Thymus (tissue), 11 donors: Measurements from ENCODE around the gene CKS1B. TPM values are rescaled to one million over a fixed set of nuclear protein-coding genes. Genes with fewer than 3 reads are reported as not detected.

ENCODE experiments used
- DNase-seq, 9 donors: peaks; one replicate each; pipeline ENCODE4 v3.0.0-alpha.2; 2013; ENCODE audit warnings: low spot score in 9 of 9, low read depth in 6 of 9, missing footprints in 1 of 9
- H3K27ac ChIP-seq, 2 donors: one replicate each; pipeline ENCODE4 v1.5.1; 2013; ENCODE audit warnings: control low read depth in 1 of 2, low read depth in 1 of 2, low read length in 1 of 2, mild to moderate bottlenecking in 1 of 2, moderate library complexity in 1 of 2
- H3K27me3 ChIP-seq, 2 donors: one replicate each; pipeline ENCODE4 v1.5.1; 2013; ENCODE audit warnings: low read length in 1 of 2; ENCODE audit not compliant: control insufficient read depth in 2 of 2, insufficient read depth in 1 of 2
- H3K36me3 ChIP-seq, 2 donors: one replicate each; pipeline ENCODE4 v1.5.1; 2013; ENCODE audit warnings: low read length in 1 of 2, mild to moderate bottlenecking in 1 of 2, moderate library complexity in 1 of 2; ENCODE audit not compliant: control insufficient read depth in 2 of 2, insufficient read depth in 2 of 2
- H3K4me1 ChIP-seq, 2 donors: one replicate each; pipeline ENCODE4 v1.5.1; 2013; ENCODE audit warnings: low read length in 2 of 2; ENCODE audit not compliant: control insufficient read depth in 2 of 2, insufficient read depth in 2 of 2
- H3K4me3 ChIP-seq, 2 donors: one replicate each; pipeline ENCODE4 v1.5.1; 2013; ENCODE audit warnings: low read length in 2 of 2, control low read depth in 1 of 2, mild to moderate bottlenecking in 1 of 2
- H3K9me3 ChIP-seq, 2 donors: one replicate each; pipeline ENCODE4 v1.5.1; 2013; ENCODE audit warnings: low read length in 1 of 2, mild to moderate bottlenecking in 1 of 2; ENCODE audit not compliant: control insufficient read depth in 2 of 2, insufficient read depth in 1 of 2
- WGBS: extraction: QIAGEN DNeasy Blood & Tissue Kit; methylation state at CpG from one replicate; pipeline ENCODE4 v1.1.7; 2013; 5-methylcytosine and 5-hydroxymethylcytosine counted together
- polyA plus RNA-seq: library from polyadenylated mRNA; stranded (reverse); fragments of 200-250 nt; gene quantifications from one replicate; pipeline ENCODE4 v1.2.3, GENCODE V29; 2013
- total RNA-seq: library from RNA; stranded (reverse); fragments of 120-200 nt; gene quantifications from one replicate; pipeline ENCODE4 v1.2.4, GENCODE V29; 2013
- donor health status: healthy.

Gene CKS1B
- total and polyA plus RNA-seq, 2 donors: 32.8 to 113 TPM

GRCh38 chr1:154953611-154954038, 20.9 kb upstream of the CKS1B start:
- Histone ChIP-seq H3K36me3 (peaks cover 34 to 47% of the 10 kb centered on the region in 2 donors), H3K27me3 (no peaks in the 10 kb centered on the region), H3K27ac (peak overlapping the region; percentile 34 to 54), H3K4me3 (peak overlapping the region; percentile 57 to 70), H3K9me3 (no peaks in the 10 kb centered on the region), H3K4me1 (peaks cover 41 to 68% of the 10 kb centered on the region in 2 donors)
- WGBS: 63% methylated on average over 2 of the region's 2 CpGs
- DNase-seq: no peak

- 71% methylated on average over 3 of the region's 3 CpGs for WGBS
Measured at GRCh38 chr1:154954541-154954940, 19.9 kb upstream of the CKS1B start.

GRCh38 chr1:154955039-154955717, 19.3 kb upstream of the CKS1B start:
- Histone ChIP-seq H3K27ac (peak overlapping the region; percentile 92 to 99), H3K36me3 (peaks cover 35 to 50% of the 10 kb centered on the region in 2 donors), H3K27me3 (no peaks in the 10 kb centered on the region), H3K9me3 (no peaks in the 10 kb centered on the region), H3K4me1 (peaks cover 43 to 70% of the 10 kb centered on the region in 2 donors), H3K4me3 (peak overlapping the region; percentile 57 to 70)
- DNase-seq: peak; percentile 71 to 96 (median 89)
- WGBS: under 1% methylated on average over 4 of the region's 4 CpGs

More at GRCh38 chr1:154954541-154954940, 19.9 kb upstream of the CKS1B start:
- Histone ChIP-seq H3K4me1 (peaks cover 41 to 68% of the 10 kb centered on the region in 2 donors), H3K36me3 (peaks cover 35 to 48% of the 10 kb centered on the region in 2 donors), H3K9me3 (no peaks in the 10 kb centered on the region), H3K27ac (peak overlapping the region; percentile 72 to 99), H3K27me3 (no peaks in the 10 kb centered on the region), H3K4me3 (peak overlapping the region; percentile 57 to 70)
- DNase-seq: no peak

GRCh38 chr1:154955718-154956543, 18.6 kb upstream of the CKS1B start, which contains the start of gene PBXIP1:
Gene PBXIP1, minus strand, starts transcription at chr1:154956099. Its CDS starts 2,378 bp downstream, at chr1:154953721.
- Histone ChIP-seq H3K27me3 (no peaks in the 10 kb centered on the region), H3K4me1 (peaks cover 50 to 76% of the 10 kb centered on the region in 2 donors), H3K36me3 (peaks cover 28 to 42% of the 10 kb centered on the region in 2 donors), H3K4me3 (peak within 1 kb of the TSS; percentile 57 to 70), H3K9me3 (no peaks in the 10 kb centered on the region), H3K27ac (peak within 1 kb of the TSS; percentile 92 to 99)
- peak; percentile 86 to 99 (median 97) for DNase-seq
- WGBS: under 1% methylated on average over 18 of the region's 18 CpGs

GRCh38 chr1:154956544-154956941, 17.9 kb upstream of the CKS1B start:
- peak overlapping the region; percentile 57 to 70 for H3K4me3 ChIP-seq
- H3K9me3 ChIP-seq: peaks cover 0 to 2% of the 10 kb centered on the region in 2 donors
- H3K27ac ChIP-seq: peak overlapping the region; percentile 92 to 99
- H3K4me1 ChIP-seq: peaks cover 48 to 72% of the 10 kb centered on the region in 2 donors
- no peak for DNase-seq
- H3K36me3 ChIP-seq: peaks cover 22 to 36% of the 10 kb centered on the region in 2 donors
- H3K27me3 ChIP-seq: no peaks in the 10 kb centered on the region
- WGBS: 46% methylated on average over 6 of the region's 6 CpGs

- H3K36me3 ChIP-seq: peaks cover 18 to 32% of the 10 kb centered on the region in 2 donors
- H3K4me3 ChIP-seq: no peak overlapping the region
- no peaks in the 10 kb centered on the region for H3K27me3 ChIP-seq
- H3K27ac ChIP-seq: peak overlapping the region in 1 of 2 donors; percentile 99
- H3K9me3 ChIP-seq: peaks cover 0 to 5% of the 10 kb centered on the region in 2 donors
- no peak for DNase-seq
- 90% methylated on average over 9 of the region's 9 CpGs for WGBS
- H3K4me1 ChIP-seq: peaks cover 41 to 67% of the 10 kb centered on the region in 2 donors
Measured at GRCh38 chr1:154957091-154957657, 17.3 kb upstream of the CKS1B start.

GRCh38 chr1:154958036-154958435, 16.4 kb upstream of the CKS1B start:
- H3K4me1 ChIP-seq: peaks cover 33 to 66% of the 10 kb centered on the region in 2 donors
- WGBS: 97% methylated on average over 2 of the region's 2 CpGs
- no peak for DNase-seq
- peaks cover 16 to 32% of the 10 kb centered on the region in 2 donors for H3K36me3 ChIP-seq
- H3K9me3 ChIP-seq: peaks cover 0 to 5% of the 10 kb centered on the region in 2 donors
- no peaks in the 10 kb centered on the region for H3K27me3 ChIP-seq
- H3K27ac ChIP-seq: no peak overlapping the region
- H3K4me3 ChIP-seq: no peak overlapping the region

GRCh38 chr1:154958681-154959425, 15.6 kb upstream of the CKS1B start:
- Histone ChIP-seq H3K36me3 (peaks cover 23 to 39% of the 10 kb centered on the region in 2 donors), H3K4me3 (no peak overlapping the region), H3K9me3 (peaks cover 0 to 5% of the 10 kb centered on the region in 2 donors), H3K4me1 (peaks cover 25 to 65% of the 10 kb centered on the region in 2 donors), H3K27me3 (no peaks in the 10 kb centered on the region), H3K27ac (no peak overlapping the region)
- 97% methylated on average over 16 of the region's 16 CpGs for WGBS
- DNase-seq: no peak
